WTC11 (cell line): Measurements from ENCODE around the gene KIAA1958.

ENCODE experiments used
- CREB1 ChIP-seq: sonication (generic); formaldehyde crosslinking; IDR thresholded peaks from 2 replicates; pipeline ENCODE4 v1.8.0; 2023; ENCODE audit warnings: mild to moderate bottlenecking, missing genetic modification reagents
- ESRRA ChIP-seq: sonication (generic); formaldehyde crosslinking; IDR thresholded peaks from 2 replicates; pipeline ENCODE4 v1.8.1; 2022; ENCODE audit warnings: mild to moderate bottlenecking, missing genetic modification reagents, borderline replicate concordance
- HMGA2 ChIP-seq: fragments of 250-450 bp; sonication (Bioruptor Pico); IDR thresholded peaks from 2 replicates; pipeline ENCODE4 v1.4.0; 2021; ENCODE audit warnings: mild to moderate bottlenecking, moderate library complexity
- MXD4 ChIP-seq: fragments of 250-450 bp; sonication (Bioruptor Pico); IDR thresholded peaks from 2 replicates; pipeline ENCODE4 v1.8.0; 2021; ENCODE audit warnings: mild to moderate bottlenecking, moderate library complexity, borderline replicate concordance
- TEAD1 ChIP-seq: sonication (generic); formaldehyde crosslinking; IDR thresholded peaks from 2 replicates; pipeline ENCODE4 v1.8.0; 2022; ENCODE audit warnings: mild to moderate bottlenecking, missing genetic modification reagents
- ZBTB21 ChIP-seq: sonication (generic); formaldehyde crosslinking; IDR thresholded peaks from 2 replicates; pipeline ENCODE4 v1.8.1; 2023; ENCODE audit warnings: mild to moderate bottlenecking, missing genetic modification reagents, borderline replicate concordance
- ZNF138 ChIP-seq: sonication (generic); formaldehyde crosslinking; conservative IDR thresholded peaks from 2 replicates; pipeline ENCODE4 v1.8.1; 2022; ENCODE audit warnings: mild to moderate bottlenecking, moderate library complexity, missing genetic modification reagents
- TF ChIP-seq, protein P1 (sequence below): fragments of 200-600 bp; IDR thresholded peaks from 2 replicates; pipeline ENCODE4 v1.8.0; 2022; ENCODE audit warnings: antibody characterized with exemption
- TF ChIP-seq, protein P2 (sequence below): sonication (generic); formaldehyde crosslinking; IDR thresholded peaks from 2 replicates; pipeline ENCODE4 v1.8.1; 2023; ENCODE audit warnings: mild to moderate bottlenecking, missing genetic modification reagents
- TF ChIP-seq, protein P3 (sequence below): sonication (generic); formaldehyde crosslinking; IDR thresholded peaks from 2 replicates; pipeline ENCODE4 v1.8.0; 2022; ENCODE audit warnings: missing genetic modification reagents
- TF ChIP-seq, protein P4 (sequence below): sonication (generic); formaldehyde crosslinking; IDR thresholded peaks from 2 replicates; pipeline ENCODE4 v1.8.1; 2023; ENCODE audit warnings: mild to moderate bottlenecking, missing genetic modification reagents, moderate library complexity
- TF ChIP-seq, protein P5 (sequence below): sonication (generic); formaldehyde crosslinking; IDR thresholded peaks from 2 replicates; pipeline ENCODE4 v1.8.0; 2022; ENCODE audit warnings: mild to moderate bottlenecking, missing genetic modification reagents
- TF ChIP-seq, protein P6 (sequence below): sonication (generic); formaldehyde crosslinking; IDR thresholded peaks from 2 replicates; pipeline ENCODE4 v1.8.1; 2022; ENCODE audit warnings: missing genetic modification reagents, borderline replicate concordance
- TF ChIP-seq, protein P7 (sequence below): fragments of 250-450 bp; sonication (Bioruptor Pico); IDR thresholded peaks from 2 replicates; pipeline ENCODE4 v2.1.2; 2022; ENCODE audit warnings: mild to moderate bottlenecking, moderate library complexity

DNA sequence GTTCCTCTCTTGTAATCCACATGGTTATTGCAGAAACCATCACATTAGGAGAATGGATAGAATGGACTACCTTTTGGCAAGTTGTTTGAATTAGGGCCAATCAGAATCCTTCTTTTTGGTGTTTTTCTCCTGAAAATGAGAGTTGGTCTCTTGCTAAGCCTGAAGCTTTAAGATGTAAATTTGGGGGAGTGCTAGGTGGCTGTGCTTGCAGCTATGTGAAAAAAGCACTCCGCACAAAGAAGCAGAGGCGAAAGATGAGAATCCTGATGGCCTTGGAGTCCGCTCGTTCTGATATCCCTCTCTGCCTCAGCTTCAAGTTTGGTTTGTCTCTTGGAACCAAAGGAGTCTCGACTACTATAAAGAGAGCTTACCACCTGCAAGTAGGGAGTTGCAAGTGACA lies 167.7 kb downstream of the KIAA1958 start:
- TF ChIP-seq, protein P1, sequence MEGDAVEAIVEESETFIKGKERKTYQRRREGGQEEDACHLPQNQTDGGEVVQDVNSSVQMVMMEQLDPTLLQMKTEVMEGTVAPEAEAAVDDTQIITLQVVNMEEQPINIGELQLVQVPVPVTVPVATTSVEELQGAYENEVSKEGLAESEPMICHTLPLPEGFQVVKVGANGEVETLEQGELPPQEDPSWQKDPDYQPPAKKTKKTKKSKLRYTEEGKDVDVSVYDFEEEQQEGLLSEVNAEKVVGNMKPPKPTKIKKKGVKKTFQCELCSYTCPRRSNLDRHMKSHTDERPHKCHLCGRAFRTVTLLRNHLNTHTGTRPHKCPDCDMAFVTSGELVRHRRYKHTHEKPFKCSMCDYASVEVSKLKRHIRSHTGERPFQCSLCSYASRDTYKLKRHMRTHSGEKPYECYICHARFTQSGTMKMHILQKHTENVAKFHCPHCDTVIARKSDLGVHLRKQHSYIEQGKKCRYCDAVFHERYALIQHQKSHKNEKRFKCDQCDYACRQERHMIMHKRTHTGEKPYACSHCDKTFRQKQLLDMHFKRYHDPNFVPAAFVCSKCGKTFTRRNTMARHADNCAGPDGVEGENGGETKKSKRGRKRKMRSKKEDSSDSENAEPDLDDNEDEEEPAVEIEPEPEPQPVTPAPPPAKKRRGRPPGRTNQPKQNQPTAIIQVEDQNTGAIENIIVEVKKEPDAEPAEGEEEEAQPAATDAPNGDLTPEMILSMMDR: no peak
- TF ChIP-seq, protein P2, sequence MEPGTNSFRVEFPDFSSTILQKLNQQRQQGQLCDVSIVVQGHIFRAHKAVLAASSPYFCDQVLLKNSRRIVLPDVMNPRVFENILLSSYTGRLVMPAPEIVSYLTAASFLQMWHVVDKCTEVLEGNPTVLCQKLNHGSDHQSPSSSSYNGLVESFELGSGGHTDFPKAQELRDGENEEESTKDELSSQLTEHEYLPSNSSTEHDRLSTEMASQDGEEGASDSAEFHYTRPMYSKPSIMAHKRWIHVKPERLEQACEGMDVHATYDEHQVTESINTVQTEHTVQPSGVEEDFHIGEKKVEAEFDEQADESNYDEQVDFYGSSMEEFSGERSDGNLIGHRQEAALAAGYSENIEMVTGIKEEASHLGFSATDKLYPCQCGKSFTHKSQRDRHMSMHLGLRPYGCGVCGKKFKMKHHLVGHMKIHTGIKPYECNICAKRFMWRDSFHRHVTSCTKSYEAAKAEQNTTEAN (CRISPR knock-in tag): no peak
- TF ChIP-seq ZBTB21 (CRISPR knock-in tag): no peak
- no peak for TF ChIP-seq MXD4 (CRISPR knock-in tag)
- TF ChIP-seq, protein P3, sequence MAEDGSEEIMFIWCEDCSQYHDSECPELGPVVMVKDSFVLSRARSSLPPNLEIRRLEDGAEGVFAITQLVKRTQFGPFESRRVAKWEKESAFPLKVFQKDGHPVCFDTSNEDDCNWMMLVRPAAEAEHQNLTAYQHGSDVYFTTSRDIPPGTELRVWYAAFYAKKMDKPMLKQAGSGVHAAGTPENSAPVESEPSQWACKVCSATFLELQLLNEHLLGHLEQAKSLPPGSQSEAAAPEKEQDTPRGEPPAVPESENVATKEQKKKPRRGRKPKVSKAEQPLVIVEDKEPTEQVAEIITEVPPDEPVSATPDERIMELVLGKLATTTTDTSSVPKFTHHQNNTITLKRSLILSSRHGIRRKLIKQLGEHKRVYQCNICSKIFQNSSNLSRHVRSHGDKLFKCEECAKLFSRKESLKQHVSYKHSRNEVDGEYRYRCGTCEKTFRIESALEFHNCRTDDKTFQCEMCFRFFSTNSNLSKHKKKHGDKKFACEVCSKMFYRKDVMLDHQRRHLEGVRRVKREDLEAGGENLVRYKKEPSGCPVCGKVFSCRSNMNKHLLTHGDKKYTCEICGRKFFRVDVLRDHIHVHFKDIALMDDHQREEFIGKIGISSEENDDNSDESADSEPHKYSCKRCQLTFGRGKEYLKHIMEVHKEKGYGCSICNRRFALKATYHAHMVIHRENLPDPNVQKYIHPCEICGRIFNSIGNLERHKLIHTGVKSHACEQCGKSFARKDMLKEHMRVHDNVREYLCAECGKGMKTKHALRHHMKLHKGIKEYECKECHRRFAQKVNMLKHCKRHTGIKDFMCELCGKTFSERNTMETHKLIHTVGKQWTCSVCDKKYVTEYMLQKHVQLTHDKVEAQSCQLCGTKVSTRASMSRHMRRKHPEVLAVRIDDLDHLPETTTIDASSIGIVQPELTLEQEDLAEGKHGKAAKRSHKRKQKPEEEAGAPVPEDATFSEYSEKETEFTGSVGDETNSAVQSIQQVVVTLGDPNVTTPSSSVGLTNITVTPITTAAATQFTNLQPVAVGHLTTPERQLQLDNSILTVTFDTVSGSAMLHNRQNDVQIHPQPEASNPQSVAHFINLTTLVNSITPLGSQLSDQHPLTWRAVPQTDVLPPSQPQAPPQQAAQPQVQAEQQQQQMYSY (CRISPR knock-in tag): no peak
- TF ChIP-seq, protein P4, sequence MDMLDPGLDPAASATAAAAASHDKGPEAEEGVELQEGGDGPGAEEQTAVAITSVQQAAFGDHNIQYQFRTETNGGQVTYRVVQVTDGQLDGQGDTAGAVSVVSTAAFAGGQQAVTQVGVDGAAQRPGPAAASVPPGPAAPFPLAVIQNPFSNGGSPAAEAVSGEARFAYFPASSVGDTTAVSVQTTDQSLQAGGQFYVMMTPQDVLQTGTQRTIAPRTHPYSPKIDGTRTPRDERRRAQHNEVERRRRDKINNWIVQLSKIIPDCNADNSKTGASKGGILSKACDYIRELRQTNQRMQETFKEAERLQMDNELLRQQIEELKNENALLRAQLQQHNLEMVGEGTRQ: no peak
- no peak for TF ChIP-seq ZNF138 (CRISPR knock-in tag)
- TF ChIP-seq ESRRA (CRISPR knock-in tag): no peak
- TF ChIP-seq, protein P5, sequence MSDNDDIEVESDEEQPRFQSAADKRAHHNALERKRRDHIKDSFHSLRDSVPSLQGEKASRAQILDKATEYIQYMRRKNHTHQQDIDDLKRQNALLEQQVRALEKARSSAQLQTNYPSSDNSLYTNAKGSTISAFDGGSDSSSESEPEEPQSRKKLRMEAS (CRISPR knock-in tag): no peak
- TF ChIP-seq CREB1 (CRISPR knock-in tag): no peak
- TF ChIP-seq, protein P6, sequence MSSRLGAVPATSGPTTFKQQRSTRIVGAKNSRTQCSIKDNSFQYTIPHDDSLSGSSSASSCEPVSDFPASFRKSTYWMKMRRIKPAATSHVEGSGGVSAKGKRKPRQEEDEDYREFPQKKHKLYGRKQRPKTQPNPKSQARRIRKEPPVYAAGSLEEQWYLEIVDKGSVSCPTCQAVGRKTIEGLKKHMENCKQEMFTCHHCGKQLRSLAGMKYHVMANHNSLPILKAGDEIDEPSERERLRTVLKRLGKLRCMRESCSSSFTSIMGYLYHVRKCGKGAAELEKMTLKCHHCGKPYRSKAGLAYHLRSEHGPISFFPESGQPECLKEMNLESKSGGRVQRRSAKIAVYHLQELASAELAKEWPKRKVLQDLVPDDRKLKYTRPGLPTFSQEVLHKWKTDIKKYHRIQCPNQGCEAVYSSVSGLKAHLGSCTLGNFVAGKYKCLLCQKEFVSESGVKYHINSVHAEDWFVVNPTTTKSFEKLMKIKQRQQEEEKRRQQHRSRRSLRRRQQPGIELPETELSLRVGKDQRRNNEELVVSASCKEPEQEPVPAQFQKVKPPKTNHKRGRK: no peak
- no peak for TF ChIP-seq HMGA2 (CRISPR knock-in tag)
- no peak for TF ChIP-seq TEAD1 (CRISPR knock-in tag)
- TF ChIP-seq, protein P7, sequence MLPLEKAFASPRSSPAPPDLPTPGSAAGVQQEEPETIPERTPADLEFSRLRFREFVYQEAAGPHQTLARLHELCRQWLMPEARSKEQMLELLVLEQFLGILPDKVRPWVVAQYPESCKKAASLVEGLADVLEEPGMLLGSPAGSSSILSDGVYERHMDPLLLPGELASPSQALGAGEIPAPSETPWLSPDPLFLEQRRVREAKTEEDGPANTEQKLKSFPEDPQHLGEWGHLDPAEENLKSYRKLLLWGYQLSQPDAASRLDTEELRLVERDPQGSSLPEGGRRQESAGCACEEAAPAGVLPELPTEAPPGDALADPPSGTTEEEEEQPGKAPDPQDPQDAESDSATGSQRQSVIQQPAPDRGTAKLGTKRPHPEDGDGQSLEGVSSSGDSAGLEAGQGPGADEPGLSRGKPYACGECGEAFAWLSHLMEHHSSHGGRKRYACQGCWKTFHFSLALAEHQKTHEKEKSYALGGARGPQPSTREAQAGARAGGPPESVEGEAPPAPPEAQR (CRISPR knock-in tag): no peak
